Nucleus accumbens (tissue), 56 donors: ENCODE results near the gene CELF2.

Source experiments
- DNase-seq, 56 donors: peaks; one replicate each; lab custom pipeline; 2025; lab: John Stamatoyannopoulos, UW

The CELF2 gene

DNA sequence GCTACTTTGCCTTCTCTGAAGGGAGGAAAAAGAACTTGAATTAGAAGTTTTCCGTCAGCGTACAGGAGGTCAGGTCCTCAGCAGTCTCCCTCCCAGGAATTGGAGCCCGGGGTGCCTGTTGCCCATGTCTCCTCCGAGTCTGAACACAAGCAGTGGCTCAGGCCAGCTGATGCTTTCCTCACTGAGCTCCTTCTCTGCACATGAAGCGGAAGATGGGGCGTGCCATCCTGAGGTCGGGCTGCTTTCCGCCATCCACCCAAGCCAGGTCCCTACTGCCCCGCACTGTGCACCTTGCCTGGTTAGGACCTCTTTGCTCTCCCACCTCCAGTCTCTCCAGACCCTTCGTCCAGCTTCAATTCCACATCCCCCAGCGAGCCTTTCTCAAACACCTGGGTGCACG, 237.5 kb downstream of the CELF2 start:
- DNase-seq: no peak

DNA sequence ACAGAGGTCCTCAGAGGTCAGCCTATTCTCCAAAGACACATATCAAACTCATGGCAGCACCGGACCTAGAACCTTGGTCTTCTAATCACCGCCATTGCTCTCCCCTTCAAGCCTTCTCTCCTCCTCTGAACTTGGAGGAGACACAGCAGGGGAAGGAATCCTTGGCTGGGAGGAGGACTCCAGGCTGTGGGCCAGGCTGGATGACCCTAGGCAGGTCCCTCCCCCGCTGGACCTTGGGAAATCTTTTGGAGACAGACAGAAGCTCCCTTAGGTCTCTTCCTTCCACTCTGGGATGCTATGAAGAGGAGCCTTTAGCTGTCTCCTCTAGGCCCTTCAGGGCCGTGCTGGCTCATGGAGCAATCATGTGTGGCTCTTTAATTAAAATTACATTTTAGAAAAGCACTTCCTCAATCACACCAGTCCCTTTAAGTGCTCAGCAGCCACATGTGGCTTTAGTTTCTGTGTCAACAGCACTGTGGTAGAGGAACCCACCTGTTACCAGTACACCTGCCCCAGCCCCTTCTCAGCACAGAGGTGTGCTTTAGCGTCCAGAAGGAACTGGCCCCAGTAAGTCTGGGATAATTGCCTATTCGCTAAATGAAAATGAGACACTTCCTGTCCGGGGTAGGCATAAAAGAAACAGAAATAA, 238.2 kb downstream of the CELF2 start:
- no peak for DNase-seq

DNA sequence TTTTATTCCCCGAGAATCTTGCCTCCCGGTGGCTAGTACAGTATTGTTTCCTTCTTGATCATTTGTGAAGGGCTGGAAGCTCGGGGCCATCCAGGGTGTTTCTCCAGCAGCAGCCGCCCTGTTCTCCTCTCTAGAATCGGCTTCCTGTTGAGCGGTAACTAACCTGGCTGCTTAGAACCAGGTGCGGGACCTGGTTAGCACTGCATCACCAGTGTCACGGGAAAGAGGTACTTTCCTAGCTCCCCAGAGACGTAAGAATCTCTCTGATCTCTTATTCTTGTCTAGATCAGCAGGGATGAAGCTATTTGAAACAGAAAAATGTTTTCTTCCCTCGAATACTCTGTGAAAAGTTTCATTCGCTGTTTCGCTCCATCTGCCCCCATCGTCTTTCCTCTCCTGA, 239.2 kb downstream of the CELF2 start:
- no peak for DNase-seq

DNA sequence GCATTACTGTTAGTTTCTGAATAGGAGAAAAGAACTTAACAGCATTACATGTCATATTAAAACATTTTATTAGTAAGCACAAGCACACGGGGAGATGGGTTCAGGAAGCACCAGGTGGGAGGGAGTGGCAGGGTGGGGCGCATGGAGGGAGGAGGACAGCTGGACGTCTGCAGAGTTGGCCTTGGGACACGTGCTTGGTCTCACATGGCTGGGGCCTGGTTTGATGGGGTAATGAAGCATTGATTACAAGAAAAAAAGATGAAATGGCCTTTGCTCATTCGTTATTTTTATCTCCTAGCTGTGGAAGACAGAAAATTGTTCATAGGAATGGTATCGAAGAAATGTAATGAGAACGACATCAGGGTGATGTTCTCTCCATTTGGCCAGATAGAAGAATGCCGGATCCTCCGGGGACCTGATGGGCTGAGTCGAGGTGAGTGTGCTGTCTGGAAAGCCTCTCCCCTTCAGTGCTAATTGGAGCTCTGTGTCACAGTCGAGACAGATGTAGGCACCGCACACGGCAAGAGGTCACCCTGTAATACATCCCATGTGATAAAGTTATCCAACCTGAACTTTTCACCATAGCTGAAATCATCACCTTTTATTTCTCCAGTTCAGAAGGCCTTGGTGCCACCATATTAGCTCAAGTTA, 239.9 kb downstream of the CELF2 start:
- DNase-seq: no peak

DNA sequence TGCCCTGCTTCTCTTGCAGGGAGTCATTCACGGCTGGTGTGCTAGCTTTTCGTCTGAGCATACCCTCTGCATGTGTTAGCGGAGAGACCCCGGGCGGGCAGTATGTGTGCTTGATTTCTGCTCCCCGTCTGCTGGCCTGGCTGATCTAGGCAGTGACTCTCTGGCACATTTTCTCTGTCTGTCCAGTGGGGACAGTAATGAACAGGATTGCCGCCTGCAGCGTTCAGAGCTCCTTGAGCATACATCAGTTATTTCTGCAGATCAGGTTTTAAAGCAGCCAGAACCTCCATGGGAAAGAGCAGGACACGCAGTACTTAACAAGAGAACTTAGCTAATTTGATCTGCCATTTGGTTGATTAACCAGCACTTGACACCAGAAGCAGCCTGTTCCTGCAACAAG, 242.5 kb downstream of the CELF2 start:
- DNase-seq: peak in 2 of 56 donors; percentile 15 to 30

DNA sequence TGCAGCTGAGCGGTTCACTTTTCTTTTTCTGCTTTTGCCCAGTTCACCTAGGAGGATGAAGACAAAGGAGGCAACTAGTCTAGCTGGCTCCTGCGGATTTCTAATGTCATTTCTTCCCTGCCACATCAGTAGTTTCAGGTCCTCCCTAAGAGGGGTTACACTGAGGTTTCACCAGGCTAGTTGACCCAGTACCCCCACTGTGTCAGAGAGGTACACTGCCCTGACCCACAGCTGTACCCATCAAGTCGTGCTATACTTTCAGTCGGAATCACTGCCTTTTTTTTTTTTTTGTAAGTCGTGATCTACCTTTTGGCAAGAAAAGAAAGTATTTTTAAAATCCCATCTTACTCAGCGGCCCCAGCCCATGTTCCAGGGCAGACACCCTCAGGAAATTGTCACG, 243.5 kb downstream of the CELF2 start:
- DNase-seq: no peak

DNA sequence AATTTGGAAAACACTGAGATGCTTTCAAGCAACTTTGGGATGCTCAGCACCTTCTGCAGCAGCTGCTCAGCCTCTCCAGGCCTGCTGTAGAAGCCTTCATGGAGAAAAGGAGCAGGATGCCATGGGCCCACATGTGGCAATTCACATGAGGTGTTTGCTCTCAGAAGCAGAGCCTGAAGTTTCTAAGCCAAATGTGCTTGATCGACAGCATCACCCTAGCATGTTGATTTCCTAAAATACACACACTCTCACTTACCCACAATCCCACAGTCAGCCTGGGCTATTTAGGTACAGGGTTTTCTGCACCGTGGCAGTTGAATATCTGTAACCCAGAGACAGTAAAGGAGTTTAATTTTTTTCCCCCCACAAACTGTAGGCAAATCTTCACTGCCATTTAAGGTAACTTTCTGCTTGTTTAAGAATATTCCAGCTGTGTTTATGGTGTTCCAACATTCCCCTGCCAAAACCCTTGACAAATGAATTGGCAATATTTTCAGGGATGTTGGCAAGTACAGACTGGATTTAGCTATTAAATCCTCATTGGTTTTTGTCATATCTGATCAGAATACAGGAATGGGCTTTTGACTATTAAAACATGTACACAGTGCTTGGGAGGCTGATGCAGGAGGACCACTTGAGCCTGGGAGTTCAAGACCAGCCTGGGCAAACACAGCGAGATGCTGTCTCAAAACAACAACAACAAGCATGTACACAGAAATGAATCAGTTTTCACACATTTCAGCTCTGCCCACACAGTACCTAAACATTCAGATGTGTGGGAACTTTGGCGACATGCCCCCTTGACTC, 244.2 kb downstream of the CELF2 start:
- no peak for DNase-seq

DNA sequence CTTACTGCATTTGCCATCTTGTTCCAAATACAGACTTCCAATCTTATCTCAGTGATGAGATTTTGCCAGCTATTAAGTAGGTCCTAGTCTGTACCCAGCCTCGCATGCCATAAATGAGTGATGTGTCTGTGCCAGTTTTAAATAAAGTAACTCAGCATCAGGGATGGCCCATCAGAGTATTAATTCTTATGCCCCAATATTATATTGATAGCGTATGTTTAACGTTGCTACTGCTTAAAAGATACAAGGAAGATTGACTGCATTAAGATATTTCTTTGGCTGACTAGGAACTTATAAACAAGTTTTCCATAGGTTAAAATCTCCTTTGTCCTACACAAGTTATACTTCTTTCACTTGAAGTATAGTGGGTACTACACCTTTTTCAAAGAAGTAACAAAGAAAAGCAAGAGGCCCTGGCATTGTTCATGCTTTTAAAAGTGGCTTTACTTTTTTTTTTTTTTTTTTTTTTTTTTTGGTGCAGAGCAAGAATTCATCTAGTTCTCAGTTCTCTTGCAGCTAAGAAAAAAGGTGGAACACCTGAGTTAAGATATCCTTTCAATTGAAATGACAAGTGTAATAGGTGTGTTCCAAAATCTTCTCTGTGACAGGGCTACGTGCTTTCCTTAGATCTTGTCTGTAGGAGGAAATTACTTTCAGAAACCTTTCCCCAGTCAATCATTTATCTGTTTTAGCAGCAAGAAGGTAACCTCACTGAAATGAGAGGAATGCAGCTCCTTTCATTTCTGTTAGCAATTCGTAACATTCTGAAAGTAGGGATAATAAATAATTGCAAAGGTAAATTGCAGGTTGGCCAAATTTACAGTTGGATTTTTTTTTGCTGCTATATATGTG, 245.0 kb downstream of the CELF2 start:
- no peak for DNase-seq

DNA sequence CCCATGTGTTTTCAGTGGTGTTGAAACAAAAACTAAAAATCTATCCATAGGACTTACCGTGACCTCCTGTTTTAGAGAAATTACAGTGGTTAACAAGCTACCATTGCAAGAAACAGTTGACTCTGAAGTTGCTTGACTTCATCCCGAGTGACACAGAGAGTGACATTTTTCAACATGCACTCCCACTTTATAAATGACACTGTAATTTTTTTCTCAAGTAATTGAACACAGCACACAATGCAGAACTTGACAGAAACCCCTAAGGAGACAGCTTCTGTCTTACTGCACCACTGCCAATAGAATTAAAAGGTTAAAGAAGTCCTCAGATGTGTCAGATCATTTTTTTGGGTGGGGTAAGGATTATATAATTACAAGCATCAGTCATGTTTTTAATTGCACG, 246.1 kb downstream of the CELF2 start:
- DNase-seq: no peak

DNA sequence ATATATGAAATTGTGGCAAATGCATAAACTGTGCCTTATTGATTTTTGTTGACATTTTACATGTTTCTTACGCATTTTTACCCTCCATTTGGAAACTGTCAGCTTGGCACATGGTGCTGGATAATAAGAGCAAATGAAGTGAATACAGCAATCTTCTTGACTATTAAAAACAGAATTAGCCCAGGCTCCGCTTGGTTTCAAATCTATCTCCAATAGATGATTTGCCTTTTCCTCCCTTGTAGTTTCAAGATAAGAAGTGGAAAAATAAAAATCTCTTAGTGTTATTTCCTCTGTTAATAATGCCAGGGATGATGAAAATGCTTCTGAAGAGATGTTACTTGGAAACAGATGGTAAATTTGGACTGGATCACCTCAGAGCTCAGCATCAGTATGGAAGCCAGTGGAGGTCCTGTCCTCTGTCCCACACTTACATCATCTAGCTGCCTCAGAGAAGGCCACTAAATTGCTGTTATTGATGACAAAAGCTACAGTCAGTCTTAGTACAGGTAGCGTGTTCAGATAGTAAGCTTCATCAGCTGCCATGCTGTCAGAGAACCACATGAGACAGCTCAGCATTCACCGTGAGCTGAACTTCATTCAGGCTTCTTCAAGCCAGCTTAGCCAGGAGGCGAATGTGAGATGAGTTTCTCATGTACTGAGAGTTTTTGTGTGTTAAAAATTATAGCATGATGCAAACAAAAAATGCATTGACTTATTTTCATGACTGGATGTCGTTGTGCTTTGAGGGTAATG, 246.8 kb downstream of the CELF2 start:
- DNase-seq: no peak

DNA sequence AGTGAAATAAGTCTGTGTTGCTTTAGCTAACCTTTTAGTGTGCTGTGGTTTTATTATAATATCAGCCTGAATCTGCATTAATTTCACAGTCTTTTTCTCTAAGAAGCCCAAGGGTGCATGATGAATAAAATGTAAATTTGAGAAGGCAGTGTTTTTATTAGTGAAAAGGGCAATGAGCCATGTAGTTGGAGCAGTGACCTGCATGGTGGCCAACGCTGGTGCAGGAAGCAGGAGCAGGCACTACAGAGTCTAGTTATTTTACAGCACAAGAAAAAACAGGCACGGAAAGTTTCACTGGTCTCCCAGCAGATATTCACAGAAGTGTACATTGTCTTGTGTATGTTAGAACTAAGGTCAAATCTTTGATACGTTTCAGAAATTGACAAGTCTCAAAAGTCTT, 247.8 kb downstream of the CELF2 start:
- DNase-seq: no peak

DNA sequence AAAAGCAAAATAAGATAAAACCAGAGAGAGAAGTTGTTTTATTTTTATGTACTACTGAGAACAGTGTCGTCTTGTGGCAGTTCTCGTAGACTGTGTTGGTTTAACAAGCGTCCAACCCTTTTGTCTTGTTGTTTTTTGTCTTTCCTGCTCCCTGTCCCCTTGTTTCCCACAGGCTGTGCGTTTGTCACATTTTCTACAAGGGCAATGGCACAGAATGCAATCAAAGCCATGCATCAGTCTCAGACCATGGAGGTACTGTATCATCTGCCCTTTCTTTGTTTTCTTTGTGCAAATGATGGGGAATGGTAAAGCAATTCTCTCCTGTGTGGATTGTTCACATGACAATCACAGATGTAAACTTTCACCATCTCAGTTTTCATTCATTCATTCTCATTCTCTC, 248.8 kb downstream of the CELF2 start:
- DNase-seq: no peak

DNA sequence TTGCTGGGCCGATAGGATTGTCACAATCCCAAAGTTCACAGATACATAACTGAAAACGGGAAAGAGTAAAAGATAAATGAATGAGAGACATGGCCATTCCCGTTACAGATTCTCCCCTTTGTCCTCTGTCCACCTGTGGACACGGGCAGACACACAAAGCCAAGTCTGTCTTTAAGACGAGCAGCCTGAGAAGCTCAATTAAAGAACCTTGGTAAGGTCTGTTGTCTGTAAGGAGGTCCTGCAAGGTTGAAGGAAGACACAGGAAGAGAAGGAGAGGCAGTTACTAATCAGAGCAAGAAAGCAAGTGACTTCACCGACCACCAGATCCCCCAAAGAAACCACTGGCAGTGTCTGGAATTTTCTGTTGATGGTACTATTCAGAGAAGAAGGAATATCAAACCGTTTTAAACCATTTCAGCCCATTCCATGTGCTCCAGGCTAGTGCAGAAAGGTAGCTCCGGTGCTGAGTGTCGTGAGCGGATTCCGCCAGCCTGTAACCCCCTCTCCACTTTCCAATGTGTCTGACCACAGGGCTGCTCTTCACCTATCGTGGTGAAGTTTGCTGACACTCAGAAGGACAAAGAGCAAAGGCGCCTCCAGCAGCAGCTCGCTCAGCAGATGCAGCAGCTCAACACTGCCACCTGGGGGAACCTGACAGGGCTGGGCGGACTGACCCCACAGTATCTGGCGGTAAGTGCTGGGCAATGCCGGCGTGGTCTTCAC, 252.6 kb downstream of the CELF2 start:
- DNase-seq: peak in 42 of 56 donors; percentile 6 to 78 (median 44)

DNA sequence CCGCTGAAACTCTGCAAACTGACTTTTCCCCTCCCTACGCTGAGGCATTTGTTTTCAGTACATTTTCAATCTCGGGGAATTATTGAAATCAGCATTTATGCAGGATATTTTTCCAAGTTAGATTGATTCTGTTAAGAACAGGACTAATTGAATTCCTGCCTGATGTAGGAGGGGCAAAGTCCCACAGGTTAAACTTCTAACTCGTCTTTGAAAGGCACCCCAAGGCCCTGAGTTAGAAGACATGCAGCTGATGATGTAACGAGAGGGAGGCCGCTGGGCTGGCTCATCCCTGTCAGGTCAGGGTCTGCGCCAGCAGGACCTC, 253.1 kb downstream of the CELF2 start:
- DNase-seq: no peak

DNA sequence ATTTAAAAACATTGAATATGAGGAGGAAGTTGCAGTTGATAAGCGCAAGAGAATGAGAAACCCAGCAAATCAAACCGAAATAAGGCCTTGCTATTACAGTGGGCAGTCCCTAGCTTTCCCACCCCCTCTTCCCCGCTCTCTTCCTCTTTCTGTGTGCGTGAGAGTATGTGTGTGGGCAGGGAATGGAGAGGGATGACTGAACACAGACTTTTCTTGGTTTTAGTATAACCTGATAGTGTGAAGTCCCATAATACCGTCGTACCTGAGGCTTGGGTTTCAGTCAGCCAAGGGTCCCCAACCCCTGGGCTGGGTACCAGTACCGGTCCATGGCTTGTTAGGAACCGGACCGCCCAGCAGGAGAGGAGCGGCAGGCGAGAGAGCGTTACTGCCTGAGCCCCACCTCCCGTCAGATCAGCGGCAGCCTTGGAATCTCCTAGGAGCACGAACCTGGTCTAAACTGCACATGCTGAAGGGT, 255.3 kb downstream of the CELF2 start:
- DNase-seq: no peak

DNA sequence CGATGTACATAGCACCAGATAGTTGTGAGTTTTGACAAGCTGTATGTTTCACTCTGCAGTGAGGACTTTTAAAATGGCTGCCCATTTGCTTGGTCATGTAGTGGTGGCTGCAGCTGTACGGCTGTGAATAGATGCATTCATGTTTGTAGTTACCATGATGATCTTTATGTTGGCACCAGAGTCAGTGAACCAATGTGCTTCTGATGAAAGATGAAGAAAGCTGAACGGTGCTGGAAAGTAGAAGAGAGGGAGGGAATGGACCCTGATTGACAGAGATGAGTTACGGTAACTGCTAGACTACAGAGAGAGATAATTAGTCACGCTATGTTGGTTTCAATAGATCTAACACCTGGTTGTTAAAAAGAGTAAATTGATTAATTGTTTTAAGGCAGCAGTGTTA, 256.8 kb downstream of the CELF2 start:
- no peak for DNase-seq

DNA sequence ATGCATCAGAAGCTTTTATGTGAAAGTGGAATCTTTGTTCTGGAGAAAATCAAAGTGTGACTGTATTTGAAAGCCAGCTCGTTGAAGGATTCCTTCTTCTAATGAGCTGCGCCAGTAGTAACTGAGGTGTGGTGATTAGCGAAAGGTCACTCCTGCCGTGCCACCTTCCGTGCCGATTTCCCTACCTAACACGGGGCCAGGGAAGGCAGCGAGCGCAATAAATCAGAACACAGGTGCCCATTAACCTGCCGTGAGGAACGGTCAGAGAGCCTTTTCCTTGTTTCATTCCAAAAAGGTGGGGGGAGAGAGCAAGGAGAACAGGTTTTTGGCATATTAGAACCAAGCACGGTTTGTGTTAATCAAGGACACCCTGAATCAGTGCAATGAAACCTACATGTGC, 258.0 kb downstream of the CELF2 start:
- no peak for DNase-seq

DNA sequence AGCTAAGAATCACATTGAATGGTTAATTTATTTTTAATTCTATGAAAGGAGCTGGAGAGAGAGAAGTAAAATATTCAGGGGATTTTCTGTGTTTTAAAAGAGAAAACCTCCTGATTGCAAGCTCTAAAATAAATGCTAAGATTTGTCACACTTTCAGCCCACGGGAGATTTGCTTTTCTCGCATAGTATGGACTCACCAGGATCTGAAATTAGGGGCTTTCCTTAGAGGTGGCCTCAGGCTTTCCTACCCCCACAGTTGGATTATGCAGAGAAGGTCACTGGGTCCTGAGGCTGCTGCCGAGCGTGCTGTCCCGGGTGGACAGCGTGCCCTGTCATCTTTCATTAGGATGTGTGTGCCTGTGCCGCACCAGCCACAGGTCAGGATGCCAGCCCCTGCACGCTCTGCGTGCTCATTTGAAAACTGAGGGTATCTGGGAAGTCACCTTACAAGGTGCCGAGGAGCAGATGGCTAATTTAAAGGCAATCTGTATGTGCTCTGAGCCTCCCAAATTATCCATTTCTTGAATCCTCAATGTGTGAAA, 258.8 kb downstream of the CELF2 start:
- DNase-seq: no peak

DNA sequence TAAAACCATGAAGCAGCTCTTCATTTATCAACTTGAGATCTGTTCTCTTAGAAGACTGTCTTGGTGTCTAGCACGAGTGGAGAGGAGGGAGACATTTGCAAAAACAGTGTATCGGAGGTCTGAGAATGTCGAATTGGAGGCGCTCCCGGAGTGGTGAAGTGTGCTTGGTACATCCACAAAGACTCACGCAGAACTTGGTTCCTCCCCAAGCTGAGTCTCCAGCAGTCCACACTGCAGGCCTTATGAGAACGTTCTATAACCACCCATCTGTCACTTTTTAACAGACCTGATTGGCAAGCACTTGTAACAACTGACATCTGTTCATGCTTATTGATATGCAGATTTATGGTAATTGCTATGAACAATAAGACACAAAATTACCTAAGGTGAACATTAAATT, 261.6 kb downstream of the CELF2 start:
- peak in 1 of 56 donors; percentile 32 for DNase-seq
